GM18868 (cell line): ENCODE measurements around the gene MAP3K21.

Experiments used
- ATAC-seq: cut with Tn5 transposase; IDR thresholded peaks from one replicate; pipeline ENCODE4 v1.9.1; 2021; ENCODE audit warnings: mild to moderate bottlenecking, moderate library complexity; ENCODE audit not compliant: unreplicated experiment

Gene MAP3K21

GRCh38 chr1:233432916-233433315, 105.4 kb downstream of the MAP3K21 start:
- no peak for ATAC-seq

- ATAC-seq: no peak
Observed at GRCh38 chr1:233433436-233434210, 106.1 kb downstream of the MAP3K21 start.
